Rectal smooth muscle tissue (tissue), 1 donor: ENCODE results near the gene C8G.

Experiments used
- H3K27ac ChIP-seq: one replicate; pipeline ENCODE4 v1.7.0; 2013; ENCODE audit warnings: low read depth, low read length, inconsistent platforms
- H3K27me3 ChIP-seq: one replicate; pipeline ENCODE4 v1.7.0; 2013; ENCODE audit warnings: low read length; ENCODE audit not compliant: control insufficient read depth, insufficient read depth
- H3K36me3 ChIP-seq: one replicate; pipeline ENCODE4 v1.7.0; 2013; ENCODE audit warnings: low read length; ENCODE audit not compliant: control insufficient read depth, insufficient read depth
- H3K4me1 ChIP-seq: one replicate; pipeline ENCODE4 v1.7.0; 2013; ENCODE audit warnings: low read length; ENCODE audit not compliant: control insufficient read depth, insufficient read depth
- H3K4me3 ChIP-seq: one replicate; pipeline ENCODE4 v1.7.0; 2013; ENCODE audit warnings: low read length
- H3K9ac ChIP-seq: one replicate; pipeline ENCODE4 v1.7.0; 2013; ENCODE audit warnings: low read length

C8G gene

GRCh38 chr9:136910197-136910900 lies 34.7 kb upstream of the C8G start:
- Histone ChIP-seq H3K9ac (no peak overlapping the region), H3K36me3 (peaks cover 21% of the 10 kb centered on the region)

DNA sequence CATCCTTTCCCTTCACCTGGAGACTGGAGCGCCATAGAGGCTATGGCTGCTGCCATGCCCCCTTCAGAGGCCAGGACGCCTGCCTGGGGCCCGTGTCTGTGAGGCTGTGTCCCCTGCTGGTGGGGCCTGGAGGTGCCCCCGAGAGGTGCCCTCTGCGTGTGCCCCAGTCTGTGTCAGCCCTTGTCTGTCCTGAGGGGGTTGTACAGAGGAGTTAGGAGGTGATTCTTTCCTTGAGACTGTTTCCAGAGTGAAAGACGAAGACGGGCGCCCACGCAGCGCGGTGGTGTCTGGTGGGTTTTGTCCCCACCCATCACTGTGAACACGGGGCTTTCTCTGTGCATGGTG lies 34.2 kb upstream of the C8G start:
- H3K27ac ChIP-seq: no peak overlapping the region
- peaks cover 25% of the 10 kb centered on the region for H3K36me3 ChIP-seq
- no peak overlapping the region for H3K4me3 ChIP-seq

More at GRCh38 chr9:136910197-136910900, 34.7 kb upstream of the C8G start:
- Histone ChIP-seq H3K4me3 (no peak overlapping the region), H3K27ac (no peak overlapping the region), H3K4me1 (no peaks in the 10 kb centered on the region), H3K27me3 (no peaks in the 10 kb centered on the region)

DNA sequence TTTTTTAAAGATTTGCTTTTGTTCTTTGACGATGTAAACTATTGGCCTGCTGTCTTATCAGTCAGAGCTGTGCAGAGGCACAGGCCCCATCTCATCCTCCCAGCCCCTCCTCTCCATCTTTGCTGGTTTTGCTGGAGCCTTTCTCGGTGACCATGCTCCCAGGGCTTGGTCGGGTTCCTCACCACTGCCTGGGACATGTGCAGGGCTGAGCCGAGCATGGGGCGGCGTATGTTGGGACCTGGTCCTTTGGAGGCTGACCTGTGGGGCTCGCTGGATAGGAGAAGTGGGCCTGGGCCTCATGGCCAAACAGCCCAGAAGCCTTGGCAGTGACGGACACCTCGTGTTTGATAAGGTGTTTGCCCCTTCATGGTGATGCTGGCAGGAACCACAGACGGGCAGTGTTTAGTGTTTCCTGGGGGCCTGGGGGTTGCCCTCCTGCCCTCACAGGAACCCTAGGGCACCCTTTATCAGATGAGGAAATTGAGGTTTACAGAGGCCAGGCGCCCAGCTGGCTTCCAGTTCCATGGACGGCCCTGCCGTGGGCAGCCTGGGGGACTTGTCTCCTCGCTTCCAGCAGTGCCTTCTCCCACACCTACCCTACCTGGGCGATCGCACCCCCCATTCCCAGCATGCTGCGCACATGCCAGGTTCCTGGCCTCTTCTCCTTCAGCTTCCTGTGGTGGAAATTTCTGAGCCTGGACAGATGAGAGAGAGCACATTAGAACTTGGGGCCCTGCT lies 31.2 kb upstream of the C8G start:
- Histone ChIP-seq H3K4me3 (no peak overlapping the region), H3K36me3 (peaks cover 29% of the 10 kb centered on the region), H3K27ac (no peak overlapping the region), H3K9ac (no peak overlapping the region), H3K27me3 (no peaks in the 10 kb centered on the region), H3K4me1 (no peaks in the 10 kb centered on the region)

More for the DNA sequence above, 34.2 kb upstream of the C8G start:
- Histone ChIP-seq H3K9ac (no peak overlapping the region), H3K4me1 (no peaks in the 10 kb centered on the region), H3K27me3 (no peaks in the 10 kb centered on the region)

DNA sequence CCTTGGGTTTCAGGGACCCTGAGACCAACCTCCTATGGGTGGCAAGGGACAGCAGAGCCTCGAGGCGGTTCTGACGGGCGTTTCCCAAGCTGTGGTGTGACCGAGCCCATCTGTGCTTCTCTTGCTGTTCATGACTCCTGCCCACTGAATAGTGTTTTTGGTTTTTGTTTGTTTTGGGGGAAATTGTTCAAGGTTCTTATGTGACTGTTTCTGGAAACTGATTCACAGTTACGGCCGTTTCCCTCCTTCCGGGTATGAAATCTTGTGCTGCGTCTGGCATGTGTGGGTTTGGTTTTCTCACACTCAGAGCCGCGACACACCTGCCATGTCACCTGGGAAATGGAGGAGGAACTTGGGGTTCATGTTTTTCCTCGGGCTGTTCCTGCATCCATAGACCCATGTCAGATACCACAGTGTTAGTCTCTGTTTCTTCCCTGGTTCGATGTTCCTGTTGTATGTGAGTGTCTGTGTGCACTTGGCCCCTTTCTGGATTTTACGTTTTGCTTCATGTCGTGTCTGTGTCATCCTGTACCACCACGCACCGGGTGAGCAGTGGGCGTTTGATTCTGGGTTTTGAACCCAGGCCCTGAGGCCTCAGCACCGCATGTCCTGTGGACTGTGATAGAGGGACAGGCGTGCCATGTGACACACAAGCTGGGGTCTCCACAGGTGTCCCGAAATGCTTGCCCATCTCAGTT lies 29.3 kb upstream of the C8G start:
- H3K4me1 ChIP-seq: no peaks in the 10 kb centered on the region
- H3K36me3 ChIP-seq: peaks cover 41% of the 10 kb centered on the region
- H3K27me3 ChIP-seq: no peaks in the 10 kb centered on the region
- H3K4me3 ChIP-seq: no peak overlapping the region
- H3K9ac ChIP-seq: no peak overlapping the region
- no peak overlapping the region for H3K27ac ChIP-seq

- no peak overlapping the region for H3K4me3 ChIP-seq
- no peaks in the 10 kb centered on the region for H3K27me3 ChIP-seq
- H3K4me1 ChIP-seq: no peaks in the 10 kb centered on the region
- H3K9ac ChIP-seq: no peak overlapping the region
- H3K27ac ChIP-seq: no peak overlapping the region
- peaks cover 45% of the 10 kb centered on the region for H3K36me3 ChIP-seq
Measured at GRCh38 chr9:136916330-136917184, 28.5 kb upstream of the C8G start.

- Histone ChIP-seq H3K36me3 (peaks cover 45% of the 10 kb centered on the region), H3K4me3 (no peak overlapping the region), H3K9ac (no peak overlapping the region), H3K27me3 (no peaks in the 10 kb centered on the region), H3K4me1 (no peaks in the 10 kb centered on the region), H3K27ac (no peak overlapping the region)
Measured at GRCh38 chr9:136917902-136918301, 27.1 kb upstream of the C8G start.

DNA sequence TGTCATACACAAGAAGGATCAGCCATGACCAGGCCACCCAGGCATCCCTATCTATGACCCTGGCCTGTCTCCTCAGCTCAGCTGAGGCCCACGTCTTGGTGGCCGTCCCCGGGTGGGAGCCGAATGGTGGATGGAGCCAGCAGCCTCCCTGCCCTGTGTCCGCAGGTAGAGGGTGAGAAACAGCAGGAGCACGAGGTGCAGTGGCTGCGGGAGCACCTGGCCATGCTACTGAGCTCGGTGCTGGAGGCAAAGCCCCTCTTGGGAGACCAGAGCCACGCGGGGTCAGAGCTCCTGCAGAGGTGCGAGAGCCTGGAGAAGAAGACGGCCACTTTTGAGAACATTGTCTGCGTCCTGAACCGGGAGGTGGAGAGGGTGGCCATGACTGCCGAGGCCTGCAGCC lies 25.0 kb upstream of the C8G start:
- Histone ChIP-seq H3K9ac (no peak overlapping the region), H3K4me3 (no peak overlapping the region), H3K4me1 (no peaks in the 10 kb centered on the region), H3K36me3 (peaks cover 41% of the 10 kb centered on the region), H3K27me3 (no peaks in the 10 kb centered on the region), H3K27ac (no peak overlapping the region)

DNA sequence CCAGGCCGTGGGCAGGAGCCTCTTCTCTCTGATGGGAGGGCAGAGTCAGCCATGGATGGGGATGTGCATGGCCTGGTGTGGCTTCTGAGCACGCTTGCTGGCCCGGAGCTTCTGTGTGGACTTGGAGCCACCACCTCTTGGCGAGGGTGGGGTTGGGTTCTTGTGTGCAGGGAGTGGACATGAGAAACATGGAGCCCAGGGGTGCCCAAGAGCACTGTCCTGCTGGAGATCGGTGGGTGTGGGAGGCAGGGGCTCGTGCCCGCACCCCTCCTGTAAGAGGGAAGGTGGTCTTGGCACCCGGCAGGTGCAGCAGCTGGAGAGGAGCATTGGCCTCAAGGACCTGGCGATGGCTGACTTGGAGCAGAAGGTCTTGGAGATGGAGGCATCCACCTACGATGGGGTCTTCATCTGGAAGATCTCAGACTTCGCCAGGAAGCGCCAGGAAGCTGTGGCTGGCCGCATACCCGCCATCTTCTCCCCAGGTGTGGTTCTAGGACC lies 24.3 kb upstream of the C8G start:
- peaks cover 35% of the 10 kb centered on the region for H3K36me3 ChIP-seq
- no peaks in the 10 kb centered on the region for H3K27me3 ChIP-seq
- no peak overlapping the region for H3K9ac ChIP-seq
- H3K27ac ChIP-seq: no peak overlapping the region
- H3K4me1 ChIP-seq: no peaks in the 10 kb centered on the region
- no peak overlapping the region for H3K4me3 ChIP-seq

DNA sequence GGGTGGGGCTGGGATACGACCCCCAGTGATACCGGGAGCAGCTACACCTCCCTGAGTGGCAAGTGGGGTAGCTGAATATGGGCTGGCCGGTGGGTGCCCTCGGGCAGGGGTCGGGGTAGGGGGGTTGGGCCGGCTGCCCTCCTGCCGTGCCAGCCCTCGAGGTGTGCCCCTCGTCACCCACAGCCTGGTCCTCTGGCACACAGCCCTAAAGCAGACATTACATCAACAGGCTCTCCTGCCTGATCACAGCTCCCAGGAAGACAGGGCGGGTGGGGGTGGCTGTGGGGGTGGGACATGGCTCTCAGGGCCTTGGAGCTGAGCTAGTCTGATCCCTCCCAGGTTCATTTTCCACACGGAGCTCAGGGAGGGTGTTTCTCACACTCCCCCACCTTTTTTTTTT lies 23.7 kb upstream of the C8G start:
- no peaks in the 10 kb centered on the region for H3K4me1 ChIP-seq
- peaks cover 33% of the 10 kb centered on the region for H3K36me3 ChIP-seq
- no peak overlapping the region for H3K4me3 ChIP-seq
- H3K9ac ChIP-seq: no peak overlapping the region
- no peak overlapping the region for H3K27ac ChIP-seq
- H3K27me3 ChIP-seq: no peaks in the 10 kb centered on the region

DNA sequence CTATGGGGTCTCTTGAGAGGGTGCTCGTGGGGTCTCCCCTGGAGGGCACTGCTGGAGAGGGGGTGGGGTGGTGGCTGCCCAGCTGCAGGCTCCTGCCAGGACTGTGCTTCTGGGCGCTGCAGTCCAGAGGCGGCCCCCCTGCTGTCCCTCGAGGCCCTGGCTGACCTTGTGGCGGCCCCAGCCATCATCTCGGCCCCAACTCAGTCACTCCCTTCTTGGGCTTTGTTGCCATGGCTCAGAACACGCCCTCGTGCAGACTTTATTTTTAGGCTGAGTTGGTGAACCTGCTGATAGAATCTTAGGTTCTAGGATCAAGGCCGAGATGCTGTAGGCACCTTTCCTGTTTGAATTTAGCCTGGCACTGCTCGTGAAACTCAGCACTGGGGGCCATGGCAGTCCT lies 23.3 kb upstream of the C8G start:
- H3K9ac ChIP-seq: no peak overlapping the region
- H3K27ac ChIP-seq: no peak overlapping the region
- H3K36me3 ChIP-seq: peaks cover 33% of the 10 kb centered on the region
- H3K4me1 ChIP-seq: no peaks in the 10 kb centered on the region
- no peaks in the 10 kb centered on the region for H3K27me3 ChIP-seq
- no peak overlapping the region for H3K4me3 ChIP-seq

DNA sequence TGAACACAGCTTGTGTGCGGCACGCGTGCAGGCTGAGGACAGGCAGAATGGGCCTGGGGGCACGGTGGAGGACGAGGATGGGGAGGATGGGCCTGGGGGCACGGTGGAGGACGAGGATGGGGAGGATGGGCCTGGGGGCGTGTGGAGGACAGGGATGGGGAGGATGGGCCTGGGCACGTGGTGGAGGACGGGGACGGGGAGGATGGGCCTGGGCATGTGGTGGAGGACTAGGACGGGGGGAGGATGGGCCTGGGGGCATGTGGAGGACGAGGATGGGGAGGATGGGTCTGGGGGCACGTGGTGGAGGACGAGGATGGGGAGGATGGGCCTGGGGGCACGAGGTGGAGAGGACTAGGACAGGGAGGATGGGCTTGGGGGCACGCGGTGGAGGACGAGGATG lies 22.5 kb upstream of the C8G start:
- no peaks in the 10 kb centered on the region for H3K4me1 ChIP-seq

GRCh38 chr9:136923881-136924280 lies 21.2 kb upstream of the C8G start:
- no peak overlapping the region for H3K27ac ChIP-seq
- H3K9ac ChIP-seq: no peak overlapping the region
- H3K36me3 ChIP-seq: peaks cover 29% of the 10 kb centered on the region
- H3K27me3 ChIP-seq: no peaks in the 10 kb centered on the region
- H3K4me3 ChIP-seq: no peak overlapping the region
- no peaks in the 10 kb centered on the region for H3K4me1 ChIP-seq

More for the DNA sequence above, 22.5 kb upstream of the C8G start:
- no peak overlapping the region for H3K9ac ChIP-seq
- H3K27me3 ChIP-seq: no peaks in the 10 kb centered on the region
- no peak overlapping the region for H3K4me3 ChIP-seq
- no peak overlapping the region for H3K27ac ChIP-seq
- peaks cover 32% of the 10 kb centered on the region for H3K36me3 ChIP-seq
